AG09319 (cell line): Measurements from ENCODE around the gene WWC2.
"Not testable (repeated sequence)": the region's sequence is repeated elsewhere in the genome, so short reads cannot be mapped to it uniquely, and the experiment has no call there.

Experiments
- DNase-seq: peaks from one replicate; pipeline ENCODE4 v3.0.0-alpha.2; 2010; ENCODE audit warnings: low read depth; ENCODE audit errors: extremely low read depth
- CTCF ChIP-seq: IDR thresholded peaks from 2 replicates; pipeline ENCODE4 v1.5.1; 2011; ENCODE audit warnings: low read depth, mild to moderate bottlenecking, inconsistent platforms, low read length, moderate library complexity

The WWC2 gene

GRCh38 chr4:183111452-183111885 lies 12.4 kb downstream of the WWC2 start:
- TF ChIP-seq CTCF = no peak

GRCh38 chr4:183118141-183118540 lies 19.1 kb downstream of the WWC2 start:
- no peak for DNase-seq
- no peak for TF ChIP-seq CTCF

More at GRCh38 chr4:183111452-183111885, 12.4 kb downstream of the WWC2 start:
- DNase-seq = no peak

GRCh38 chr4:183118585-183118984 lies 19.5 kb downstream of the WWC2 start:
- no peak for TF ChIP-seq CTCF
- peak; percentile 22 for DNase-seq

GRCh38 chr4:183121660-183122059 lies 22.6 kb downstream of the WWC2 start:
- not testable (repeated sequence) for DNase-seq

GRCh38 chr4:183124228-183124627 lies 25.2 kb downstream of the WWC2 start:
- TF ChIP-seq CTCF = no peak
- no peak for DNase-seq

- TF ChIP-seq CTCF = no peak
- no peak for DNase-seq
Measured at GRCh38 chr4:183124865-183125264, 25.8 kb downstream of the WWC2 start.

- DNase-seq = no peak
- no peak for TF ChIP-seq CTCF
Measured at GRCh38 chr4:183129125-183129524, 30.1 kb downstream of the WWC2 start.

- no peak for DNase-seq
Measured at GRCh38 chr4:183129675-183130074, 30.6 kb downstream of the WWC2 start.

More at GRCh38 chr4:183129675-183130074, 30.6 kb downstream of the WWC2 start:
- no peak for TF ChIP-seq CTCF
